ENCODE data around the gene DUOXA2. TPM values are rescaled to one million over a fixed set of nuclear protein-coding genes. Genes with fewer than 3 reads are reported as not detected.

Gene DUOXA2
- total and polyA plus RNA-seq, 2 experiments from 2014 or later = not detected

GRCh38 chr15:45151998-45152828 is 38.1 kb downstream of the DUOXA2 start:
- Histone ChIP-seq H3K4me3 (no peak overlapping the region), H3K79me2 (replicated peaks; ENCODE audit: insufficient read depth) (no peaks in the 10 kb centered on the region), H3K4me2 (no peak overlapping the region), H3K9me2 (ENCODE audit: insufficient read depth) (no peaks in the 10 kb centered on the region), H3K36me3 (ENCODE audit: insufficient read depth) (no peaks in the 10 kb centered on the region), H3K27ac (ENCODE audit: low read depth) (no peak overlapping the region), H4K20me1 (replicated peaks; ENCODE audit: insufficient read depth) (no peaks in the 10 kb centered on the region), H2AFZ (no peak overlapping the region), H3K27me3 (ENCODE audit: insufficient read depth) (no peaks in the 10 kb centered on the region), H3F3A (replicated peaks; ENCODE audit: low read depth) (no peaks in the 10 kb centered on the region), H3K4me1 (ENCODE audit: insufficient read depth) (no peaks in the 10 kb centered on the region)
- no peak for DNase-seq (ENCODE audit: low spot score)
- peaks cover 8% of the 10 kb centered on the region; the same call in 2 of the 3 replicates for H3K4me1 Mint-ChIP-seq
- no peak for ATAC-seq
- no peak for TF ChIP-seq NANOG (IDR thresholded peaks at IDR 0.05; ENCODE audit: borderline replicate concordance)
- TF ChIP-seq EZH2 (IDR thresholded peaks at IDR 0.05; ENCODE audit: low read depth, unreplicated experiment) = no peak
- no peak overlapping the region for H3K4me3 Mint-ChIP-seq
- H3K27me3 Mint-ChIP-seq (ENCODE audit: insufficient read depth, low read depth, poor library complexity) = peaks cover 3% of the 10 kb centered on the region
- H3K27ac Mint-ChIP-seq = no peak overlapping the region
- no peaks in the 10 kb centered on the region; the same call in 2 of the 3 replicates for H3K9me3 Mint-ChIP-seq
- no peaks in the 10 kb centered on the region for H3K36me3 Mint-ChIP-seq (ENCODE audit: low read depth)

- H3K4me3 Mint-ChIP-seq = no peak overlapping the region
- no peak overlapping the region for H3K27ac Mint-ChIP-seq
- no peak overlapping the region for H3K4me2 ChIP-seq
- H3K27ac ChIP-seq (ENCODE audit: low read depth) = no peak overlapping the region
- H3K9me2 ChIP-seq (ENCODE audit: insufficient read depth) = no peaks in the 10 kb centered on the region
- H3K36me3 ChIP-seq (ENCODE audit: insufficient read depth) = no peaks in the 10 kb centered on the region
- H3K27me3 ChIP-seq (ENCODE audit: insufficient read depth) = no peaks in the 10 kb centered on the region
- ATAC-seq (no peak), DNase-seq (ENCODE audit: low spot score) (no peak)
- no peak overlapping the region for H2AFZ ChIP-seq
- no peak for TF ChIP-seq POLR2AphosphoS5 (IDR thresholded peaks at IDR 0.05; ENCODE audit: low read depth)
- no peak for TF ChIP-seq NANOG (IDR thresholded peaks at IDR 0.05; ENCODE audit: borderline replicate concordance)
- TF ChIP-seq EZH2 (IDR thresholded peaks at IDR 0.05; ENCODE audit: low read depth, unreplicated experiment) = no peak
- no peak for TF ChIP-seq CREB1 (CRISPR knock-in tag; IDR thresholded peaks at IDR 0.05; ENCODE audit: low read depth)
- no peak for TF ChIP-seq CTCF (conservative IDR thresholded peaks at IDR 0.05; ENCODE audit: low read depth in 2 of 2)
- no peak for TF ChIP-seq ETS1 (IDR thresholded peaks at IDR 0.05)
- TF ChIP-seq STAT1 (IDR thresholded peaks at IDR 0.05; ENCODE audit: unreplicated experiment) = no peak
- TF ChIP-seq ZNF331 (CRISPR knock-in tag; IDR thresholded peaks at IDR 0.05; ENCODE audit: low read depth) = no peak
- TF ChIP-seq EZH2phosphoT487 (IDR thresholded peaks at IDR 0.05; ENCODE audit: unreplicated experiment) = no peak
- TF ChIP-seq ZNF114 (CRISPR knock-in tag; IDR thresholded peaks at IDR 0.05) = no peak
- no peak for TF ChIP-seq ZNF462 (CRISPR knock-in tag; IDR thresholded peaks at IDR 0.05)
- no peaks in the 10 kb centered on the region for H3K4me1 ChIP-seq (ENCODE audit: insufficient read depth)
- H3F3A ChIP-seq (replicated peaks; ENCODE audit: low read depth) = no peaks in the 10 kb centered on the region
- H4K20me1 ChIP-seq (replicated peaks; ENCODE audit: insufficient read depth) = no peaks in the 10 kb centered on the region
- no peaks in the 10 kb centered on the region for H3K79me2 ChIP-seq (replicated peaks; ENCODE audit: insufficient read depth)
- no peaks in the 10 kb centered on the region; the same call in 2 of the 3 replicates for H3K9me3 Mint-ChIP-seq
- H3K27me3 Mint-ChIP-seq (ENCODE audit: insufficient read depth, low read depth, poor library complexity) = peaks cover 7% of the 10 kb centered on the region
- no peak overlapping the region for H3K4me3 ChIP-seq
- no peaks in the 10 kb centered on the region for H3K36me3 Mint-ChIP-seq (ENCODE audit: low read depth)
- H3K4me1 Mint-ChIP-seq = peaks cover 9% of the 10 kb centered on the region
Observed at GRCh38 chr15:45155739-45156138, 41.6 kb downstream of the DUOXA2 start.
